PFSK-1 (cell line): ENCODE results near the gene OR4F17. TPM values are rescaled to one million over a fixed set of nuclear protein-coding genes. Genes with fewer than 3 reads are reported as not detected.
"Not testable (repeated sequence)": the region's sequence is repeated elsewhere in the genome, so short reads cannot be mapped to it uniquely, and the experiment has no call there.

ENCODE experiments used
- FOXP2 ChIP-seq: optimal IDR thresholded peaks from 2 replicates; pipeline ENCODE3; 2011; ENCODE audit warnings: borderline replicate concordance, control low read depth, inconsistent platforms; ENCODE audit not compliant: insufficient read depth; ENCODE audit errors: extremely low read length, extremely low read depth
- POLR2AphosphoS5 ChIP-seq: IDR thresholded peaks from 2 replicates; pipeline ENCODE4 v1.6.1; 2012; ENCODE audit warnings: low read depth, mild to moderate bottlenecking, control low read depth, low read length, moderate library complexity
- SIN3A ChIP-seq: IDR thresholded peaks from 2 replicates; pipeline ENCODE4 v1.6.1; 2012; ENCODE audit warnings: mild to moderate bottlenecking, low read length, moderate library complexity, borderline replicate concordance; ENCODE audit not compliant: insufficient read depth
- polyA plus RNA-seq: library from polyadenylated mRNA; unstranded; fragments of >200 nt; gene quantifications from one replicate; pipeline ENCODE4 v1.2.1, GENCODE V29; 2012; ENCODE audit warnings: low read depth, missing spikeins; ENCODE audit not compliant: insufficient read length

OR4F17 gene, protein sequence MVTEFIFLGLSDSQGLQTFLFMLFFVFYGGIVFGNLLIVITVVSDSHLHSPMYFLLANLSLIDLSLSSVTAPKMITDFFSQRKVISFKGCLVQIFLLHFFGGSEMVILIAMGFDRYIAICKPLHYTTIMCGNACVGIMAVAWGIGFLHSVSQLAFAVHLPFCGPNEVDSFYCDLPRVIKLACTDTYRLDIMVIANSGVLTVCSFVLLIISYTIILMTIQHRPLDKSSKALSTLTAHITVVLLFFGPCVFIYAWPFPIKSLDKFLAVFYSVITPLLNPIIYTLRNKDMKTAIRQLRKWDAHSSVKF
- polyA plus RNA-seq: not detected

DNA sequence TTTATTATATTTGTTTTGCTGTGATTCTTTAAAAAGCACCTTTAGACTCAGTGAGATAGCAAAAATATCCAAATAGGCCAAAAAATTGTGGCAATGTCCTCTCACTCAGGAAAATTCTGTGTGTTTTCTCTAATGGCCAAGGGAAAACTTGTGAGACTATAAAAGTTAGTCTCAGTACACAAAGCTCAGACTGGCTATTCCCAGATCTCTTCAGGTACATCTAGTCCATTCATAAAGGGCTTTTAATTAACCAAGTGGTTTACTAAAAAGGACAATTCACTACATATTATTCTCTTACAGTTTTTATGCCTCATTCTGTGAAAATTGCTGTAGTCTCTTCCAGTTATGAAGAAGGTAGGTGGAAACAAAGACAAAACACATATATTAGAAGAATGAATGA is at the start of gene OR4F17:
Gene OR4F17 (plus strand): TSS at position 301 of the 400 bp plus-strand sequence. CDS start 3,575 bp downstream, outside the sequence.
- TF ChIP-seq POLR2AphosphoS5, SIN3A, FOXP2: not testable (repeated sequence)
